ACC112 (cell line): ENCODE results near the gene PRIM1.

Source experiments
- H2AFZ ChIP-seq: fragments of 200-600 bp; sonication (generic); one replicate; pipeline ENCODE4 v1.6.0; 2017; ENCODE audit warnings: antibody characterized with exemption, low read length; ENCODE audit not compliant: unreplicated experiment
- H3K27ac ChIP-seq: fragments of 200-600 bp; sonication (generic); 2 replicates; pipeline ENCODE4 v1.5.1; 2014; ENCODE audit warnings: low read depth, mild to moderate bottlenecking, antibody characterized with exemption, low read length, moderate library complexity
- H3K27me3 ChIP-seq: fragments of 200-600 bp; sonication (generic); 2 replicates; pipeline ENCODE4 v1.6.1; 2014; ENCODE audit warnings: mild to moderate bottlenecking, antibody characterized with exemption, low read length, moderate library complexity, mixed read lengths; ENCODE audit not compliant: insufficient read depth
- H3K36me3 ChIP-seq: fragments of 200-600 bp; sonication (generic); 2 replicates; pipeline ENCODE4 v1.6.1; 2016; ENCODE audit warnings: mild to moderate bottlenecking, antibody characterized with exemption, low read length, moderate library complexity, mixed read lengths; ENCODE audit not compliant: insufficient read depth
- H3K4me1 ChIP-seq: fragments of 200-600 bp; sonication (generic); one replicate; pipeline ENCODE4 v1.6.1; 2016; ENCODE audit warnings: low read length, mixed read lengths; ENCODE audit not compliant: insufficient read depth, unreplicated experiment, control insufficient read depth
- H3K4me3 ChIP-seq: fragments of 200-600 bp; sonication (generic); 2 replicates; pipeline ENCODE4 v1.5.1; 2014; ENCODE audit warnings: mild to moderate bottlenecking, low read depth, low read length
- H3K79me2 ChIP-seq: fragments of 200-600 bp; sonication (generic); one replicate; pipeline ENCODE4 v1.6.0; 2016; ENCODE audit warnings: low read length; ENCODE audit not compliant: control insufficient read depth, unreplicated experiment, insufficient read depth

PRIM1 gene

DNA sequence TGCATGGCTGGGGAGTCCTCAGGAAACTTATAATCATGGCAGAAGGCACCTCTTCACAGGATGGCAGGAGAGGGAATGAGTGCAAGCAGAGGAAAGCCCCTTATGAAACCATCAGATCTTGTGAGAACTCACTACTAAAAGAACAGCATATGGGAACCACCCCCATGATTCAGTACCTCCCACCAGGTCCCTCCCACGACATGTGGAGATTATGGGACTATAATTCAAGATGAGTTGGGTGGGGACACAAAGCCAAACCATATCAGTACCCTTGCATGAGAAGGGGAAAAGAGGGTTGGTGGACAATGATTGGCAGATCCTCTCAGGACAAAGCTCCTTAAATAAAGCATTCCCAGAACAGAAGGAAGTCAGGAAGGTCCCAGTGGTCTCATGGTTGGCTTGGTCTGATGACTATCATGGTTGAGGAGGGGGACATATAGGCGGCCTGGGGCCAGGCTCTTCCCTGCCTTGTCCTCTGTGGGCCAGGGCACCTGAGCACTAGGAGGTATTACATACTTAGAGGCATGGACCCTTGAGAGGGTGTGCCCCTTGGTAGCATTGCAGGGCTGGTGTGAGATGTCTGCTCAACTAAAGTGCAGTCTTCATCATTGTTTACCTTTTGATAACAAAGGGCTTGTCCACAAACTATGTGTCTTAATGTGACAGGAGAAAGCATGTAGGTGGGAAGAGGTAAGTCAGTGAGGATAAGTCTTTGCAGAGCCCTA is 33.2 kb upstream of the PRIM1 start:
- H3K27ac ChIP-seq: no peak overlapping the region
- no peaks in the 10 kb centered on the region for H3K4me1 ChIP-seq
- H2AFZ ChIP-seq: no peak overlapping the region
- H3K4me3 ChIP-seq: no peak overlapping the region
- no peaks in the 10 kb centered on the region for H3K36me3 ChIP-seq
- peaks cover 7% of the 10 kb centered on the region for H3K27me3 ChIP-seq
- no peaks in the 10 kb centered on the region for H3K79me2 ChIP-seq

DNA sequence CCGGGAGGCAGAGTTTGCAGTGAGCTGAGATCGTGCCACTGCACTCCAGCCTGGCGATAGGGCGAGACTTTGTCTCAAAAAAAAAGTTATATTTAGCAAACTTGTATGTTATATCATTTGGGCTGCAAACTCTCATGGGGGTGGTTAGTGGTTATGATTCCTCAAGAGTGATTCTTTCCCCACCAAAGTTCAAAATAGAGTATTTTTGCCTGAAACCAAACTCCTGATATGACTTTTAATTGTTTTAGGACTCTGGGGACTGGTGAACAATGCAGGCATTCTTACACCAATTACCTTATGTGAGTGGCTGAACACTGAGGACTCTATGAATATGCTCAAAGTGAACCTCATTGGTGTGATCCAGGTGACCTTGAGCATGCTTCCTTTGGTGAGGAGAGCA is 29.6 kb upstream of the PRIM1 start:
- no peak overlapping the region for H3K4me3 ChIP-seq
- no peaks in the 10 kb centered on the region for H3K36me3 ChIP-seq
- peaks cover 7% of the 10 kb centered on the region for H3K27me3 ChIP-seq
- no peak overlapping the region for H2AFZ ChIP-seq
- H3K4me1 ChIP-seq: no peaks in the 10 kb centered on the region
- H3K27ac ChIP-seq: no peak overlapping the region
- H3K79me2 ChIP-seq: no peaks in the 10 kb centered on the region

DNA sequence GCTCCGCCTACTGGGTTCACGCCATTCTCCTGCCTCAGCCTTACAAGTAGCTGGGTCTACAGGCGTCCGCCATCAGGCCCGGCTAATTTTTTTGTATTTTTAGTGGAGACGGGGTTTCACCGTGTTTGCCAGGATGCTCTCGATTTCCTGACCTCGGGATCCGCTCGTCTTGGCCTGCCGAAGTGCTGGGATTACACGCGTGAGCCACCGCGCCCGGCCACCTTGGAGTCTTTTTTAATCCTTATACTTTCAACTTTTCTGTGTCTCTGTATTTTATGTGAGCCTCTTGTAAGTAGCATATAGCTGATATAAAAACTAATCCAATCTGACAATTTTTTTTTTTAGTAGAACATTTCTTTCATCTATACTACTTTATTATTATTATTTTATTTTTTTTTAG is 26.6 kb upstream of the PRIM1 start:
- Histone ChIP-seq H3K79me2 (no peaks in the 10 kb centered on the region), H3K4me1 (no peaks in the 10 kb centered on the region), H3K36me3 (no peaks in the 10 kb centered on the region), H3K27ac (no peak overlapping the region), H3K4me3 (no peak overlapping the region), H2AFZ (no peak overlapping the region), H3K27me3 (no peaks in the 10 kb centered on the region)

DNA sequence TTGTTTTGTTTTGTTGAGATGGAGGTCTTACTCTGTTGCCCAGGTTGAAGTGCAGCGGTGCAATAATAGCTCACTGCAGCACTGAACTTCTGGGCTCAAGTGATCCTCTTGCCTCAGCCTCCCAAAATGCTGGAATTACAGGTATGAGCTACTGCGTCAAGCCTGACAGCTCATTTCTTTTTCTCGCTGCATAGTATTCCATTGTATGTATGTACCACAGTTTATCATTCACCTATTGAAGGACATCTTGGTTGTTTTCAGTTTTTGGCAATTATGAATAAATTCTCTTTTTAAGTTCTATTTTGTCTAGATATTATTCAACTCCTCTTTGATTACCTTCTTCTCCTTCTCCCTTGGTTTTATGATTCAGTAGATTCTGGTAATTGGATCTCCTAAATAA is 24.5 kb upstream of the PRIM1 start:
- no peaks in the 10 kb centered on the region for H3K27me3 ChIP-seq
- no peaks in the 10 kb centered on the region for H3K36me3 ChIP-seq

DNA sequence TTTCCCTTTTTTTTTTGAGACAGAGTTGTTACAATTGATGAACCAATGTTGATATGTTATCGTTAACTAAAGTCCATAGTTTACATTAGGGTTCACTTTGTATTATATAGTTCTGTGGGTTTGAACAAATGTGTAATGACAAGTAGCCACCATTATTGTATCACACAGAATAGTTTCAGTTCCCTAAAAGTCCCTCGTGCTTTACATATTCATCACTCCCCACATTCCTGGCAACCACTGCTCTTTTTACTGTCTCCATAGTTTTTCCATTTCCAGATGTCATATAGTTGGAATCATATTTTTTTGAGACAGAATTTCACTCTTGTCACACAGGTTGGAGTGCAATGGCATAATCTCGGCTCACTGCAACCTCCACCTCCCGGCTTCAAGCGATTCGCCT is 23.5 kb upstream of the PRIM1 start:
- Histone ChIP-seq H3K27me3 (no peaks in the 10 kb centered on the region), H3K79me2 (no peaks in the 10 kb centered on the region), H3K36me3 (no peaks in the 10 kb centered on the region), H3K4me1 (no peaks in the 10 kb centered on the region), H3K27ac (no peak overlapping the region), H3K4me3 (no peak overlapping the region), H2AFZ (no peak overlapping the region)

More for the DNA sequence above, 24.5 kb upstream of the PRIM1 start:
- no peaks in the 10 kb centered on the region for H3K4me1 ChIP-seq
- H3K79me2 ChIP-seq: no peaks in the 10 kb centered on the region
- no peak overlapping the region for H3K27ac ChIP-seq
- no peak overlapping the region for H3K4me3 ChIP-seq
- no peak overlapping the region for H2AFZ ChIP-seq

DNA sequence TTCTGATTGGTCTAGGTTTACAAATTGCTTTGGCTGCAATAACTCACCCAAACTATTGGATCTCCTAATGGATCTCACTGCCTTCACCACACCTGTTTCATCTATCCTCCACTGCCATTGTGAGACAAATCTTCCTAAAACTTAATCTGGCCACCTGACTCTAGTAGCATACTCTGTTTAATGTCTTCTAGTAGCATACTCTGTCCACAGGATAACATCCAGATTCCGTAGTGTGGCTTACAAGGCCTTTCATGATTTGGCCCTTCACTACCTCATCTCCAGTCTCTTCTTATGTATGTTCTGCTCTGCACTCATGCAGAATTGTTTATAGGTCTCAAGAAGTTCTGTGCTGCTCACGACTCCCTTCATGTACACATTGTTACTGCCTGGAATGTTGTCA is 21.0 kb upstream of the PRIM1 start:
- Histone ChIP-seq H3K27ac (no peak overlapping the region), H2AFZ (no peak overlapping the region), H3K36me3 (no peaks in the 10 kb centered on the region), H3K4me3 (no peak overlapping the region), H3K79me2 (no peaks in the 10 kb centered on the region), H3K27me3 (no peaks in the 10 kb centered on the region), H3K4me1 (no peaks in the 10 kb centered on the region)

DNA sequence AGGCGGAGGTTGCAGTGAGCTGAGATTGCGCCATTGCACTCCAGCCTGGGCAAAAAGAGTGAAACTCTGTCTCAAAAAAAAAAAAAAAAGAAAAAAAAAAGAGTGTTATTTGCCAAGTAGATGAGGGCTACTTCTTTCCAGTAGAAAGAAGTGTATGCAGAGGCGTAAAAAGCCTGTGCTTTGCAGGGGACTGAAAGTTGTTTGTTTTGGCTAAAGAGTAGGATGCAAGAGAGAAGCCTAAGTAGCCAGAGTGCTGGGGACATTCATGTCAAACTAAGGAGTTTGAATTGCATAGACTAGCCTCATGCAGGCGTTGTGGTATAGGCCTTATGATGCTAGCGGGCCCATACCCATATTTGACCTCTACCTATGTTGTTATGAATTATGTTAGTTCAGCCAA is 20.5 kb upstream of the PRIM1 start:
- H3K36me3 ChIP-seq: no peaks in the 10 kb centered on the region
- no peak overlapping the region for H2AFZ ChIP-seq
- no peaks in the 10 kb centered on the region for H3K79me2 ChIP-seq
- no peaks in the 10 kb centered on the region for H3K27me3 ChIP-seq
- H3K4me3 ChIP-seq: no peak overlapping the region
- H3K27ac ChIP-seq: no peak overlapping the region
- H3K4me1 ChIP-seq: no peaks in the 10 kb centered on the region

DNA sequence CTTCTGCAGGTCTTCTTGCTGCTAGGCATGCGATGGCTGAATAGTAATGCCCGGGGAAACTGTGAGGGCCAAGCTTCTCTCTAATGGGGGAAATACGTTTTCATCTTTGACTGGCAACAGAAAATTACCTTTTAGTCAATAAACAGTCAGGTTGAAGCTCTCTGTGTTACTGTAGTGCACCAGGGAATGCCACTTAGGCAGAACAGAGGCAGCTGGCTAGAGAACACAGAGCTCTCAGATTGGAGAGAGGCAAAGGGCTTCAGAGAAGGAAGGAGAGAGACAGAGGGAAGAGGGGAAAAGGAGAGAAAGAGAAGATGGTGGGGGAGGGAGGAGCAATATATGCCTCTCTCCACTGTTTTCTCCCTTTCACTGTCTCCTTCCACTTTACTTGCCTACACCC is 17.7 kb upstream of the PRIM1 start:
- Histone ChIP-seq H3K4me1 (no peaks in the 10 kb centered on the region), H3K27ac (no peak overlapping the region), H2AFZ (no peak overlapping the region), H3K4me3 (no peak overlapping the region), H3K27me3 (no peaks in the 10 kb centered on the region), H3K79me2 (no peaks in the 10 kb centered on the region), H3K36me3 (no peaks in the 10 kb centered on the region)

DNA sequence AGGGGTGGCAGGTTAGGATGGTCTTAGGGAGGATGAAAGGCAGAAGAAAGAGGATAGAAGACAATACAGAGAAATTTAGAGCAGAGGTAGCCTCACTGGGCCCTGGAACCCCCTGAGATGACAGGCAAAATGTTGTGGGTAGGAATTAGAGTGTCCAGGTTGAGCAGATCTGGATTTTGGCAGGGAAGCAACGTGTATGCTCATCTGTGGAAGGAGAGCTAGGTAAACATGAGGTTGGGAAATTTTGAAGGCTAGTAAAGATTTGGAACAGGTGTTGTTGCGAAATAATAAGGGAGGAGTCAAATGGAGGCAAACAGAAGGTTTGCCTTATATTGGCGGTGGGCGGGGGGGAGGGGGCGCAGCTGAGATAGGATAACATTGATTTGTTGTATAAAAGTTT is 16.3 kb upstream of the PRIM1 start:
- H3K27ac ChIP-seq: no peak overlapping the region
- no peaks in the 10 kb centered on the region for H3K4me1 ChIP-seq
- no peak overlapping the region for H2AFZ ChIP-seq
- H3K79me2 ChIP-seq: no peaks in the 10 kb centered on the region
- H3K27me3 ChIP-seq: no peaks in the 10 kb centered on the region
- H3K36me3 ChIP-seq: no peaks in the 10 kb centered on the region
- H3K4me3 ChIP-seq: no peak overlapping the region

DNA sequence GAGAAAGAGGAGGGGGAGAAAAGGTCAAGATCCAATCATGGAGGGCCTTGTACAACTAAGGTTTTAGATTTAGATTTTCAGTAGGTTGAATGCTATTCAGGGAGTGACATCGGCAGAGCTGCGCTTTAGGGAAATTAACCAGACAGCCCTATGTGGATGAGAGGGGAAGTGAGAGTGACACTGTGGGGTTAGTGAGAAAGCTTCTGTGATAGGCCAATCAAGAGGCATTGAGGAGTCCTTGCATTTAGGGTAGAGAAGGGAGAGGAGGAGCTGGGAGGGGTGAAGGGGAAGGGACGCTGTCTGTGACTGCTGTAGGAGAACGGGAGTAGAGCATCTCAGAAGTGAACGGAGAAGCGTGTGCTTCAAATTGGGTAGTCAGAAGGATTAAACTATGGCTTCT is 14.4 kb upstream of the PRIM1 start:
- Histone ChIP-seq H3K27ac (no peak overlapping the region), H3K4me3 (no peak overlapping the region), H3K27me3 (no peaks in the 10 kb centered on the region), H2AFZ (no peak overlapping the region), H3K4me1 (no peaks in the 10 kb centered on the region), H3K79me2 (no peaks in the 10 kb centered on the region), H3K36me3 (no peaks in the 10 kb centered on the region)

DNA sequence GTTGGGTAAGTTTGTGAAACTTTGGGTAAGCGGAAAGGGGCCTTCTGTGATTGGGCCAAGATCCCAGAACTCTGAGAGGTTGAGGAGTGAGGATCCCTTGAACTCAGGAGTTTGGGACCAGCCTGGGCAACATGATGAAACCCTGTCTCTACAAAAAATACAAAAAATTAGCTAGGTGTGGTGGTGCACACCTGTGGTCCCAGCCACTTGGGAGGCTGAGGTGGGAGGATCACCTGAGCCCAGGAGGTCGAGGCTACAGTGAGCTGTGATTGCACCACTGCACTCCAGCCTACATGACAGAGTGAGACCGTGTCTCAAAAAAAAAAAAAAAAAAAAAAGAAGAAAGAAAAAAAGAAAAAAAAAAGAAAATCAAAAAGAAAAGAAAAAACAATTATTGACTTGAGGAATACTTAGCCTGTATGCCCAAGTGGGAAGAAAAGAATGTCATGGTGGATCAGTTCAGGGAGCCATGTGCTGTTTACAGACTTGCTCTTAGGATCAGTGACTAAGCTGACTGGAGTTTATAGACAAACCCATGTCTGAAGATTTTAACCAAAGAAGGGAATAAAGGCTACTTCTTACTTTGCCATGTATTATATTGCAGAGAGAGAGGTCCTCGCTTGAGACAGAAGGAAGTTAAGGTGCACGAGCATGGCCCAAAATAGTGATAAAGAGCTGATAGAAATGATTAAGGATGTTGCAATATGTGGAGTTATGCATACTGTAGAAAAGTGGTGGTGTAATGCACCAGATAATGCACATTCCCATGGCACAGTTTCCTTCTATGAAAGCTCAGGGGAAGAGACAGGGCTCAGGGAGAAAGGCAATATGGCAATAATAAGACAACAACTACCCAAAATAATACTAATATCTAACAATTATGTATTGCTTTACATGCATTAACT is 11.9 kb upstream of the PRIM1 start:
- H3K27ac ChIP-seq: no peak overlapping the region
- H2AFZ ChIP-seq: no peak overlapping the region
- no peaks in the 10 kb centered on the region for H3K79me2 ChIP-seq
- no peak overlapping the region for H3K4me3 ChIP-seq
- H3K4me1 ChIP-seq: peaks cover 4% of the 10 kb centered on the region
- H3K27me3 ChIP-seq: no peaks in the 10 kb centered on the region
- H3K36me3 ChIP-seq: no peaks in the 10 kb centered on the region
